HG02763 (cell line): ENCODE measurements around the gene ERP44.
"Not testable (repeated sequence)": the region's sequence is repeated elsewhere in the genome, so short reads cannot be mapped to it uniquely, and the experiment has no call there.

ENCODE experiments used
- ATAC-seq: cut with Tn5 transposase; IDR thresholded peaks from one replicate; pipeline ENCODE4 v1.9.1; 2021; ENCODE audit warnings: mild to moderate bottlenecking, moderate library complexity; ENCODE audit not compliant: unreplicated experiment

The ERP44 gene

GRCh38 chr9:100098887-100099721 lies at the start of gene ERP44, which contains the start of gene INVS:
Gene ERP44, minus strand, starts transcription at chr9:100099000. Its CDS starts 160 bp downstream, at chr9:100098840.
Gene INVS, plus strand, starts transcription at chr9:100099243. Its CDS starts 5,279 bp downstream, at chr9:100104522.
- peak; percentile 99 for ATAC-seq

- not testable (repeated sequence) for ATAC-seq
These were observed 47.2 kb upstream of the ERP44 start for GRCh38 chr9:100145976-100146375.

GRCh38 chr9:100145167-100145934 lies 46.6 kb upstream of the ERP44 start:
- ATAC-seq, result not testable (repeated sequence)

GRCh38 chr9:100141862-100142261 lies 43.1 kb upstream of the ERP44 start:
- not testable (repeated sequence) for ATAC-seq

GRCh38 chr9:100140303-100140702 lies 41.5 kb upstream of the ERP44 start:
- ATAC-seq, result not testable (repeated sequence)

- not testable (repeated sequence) for ATAC-seq
These were observed 38.0 kb upstream of the ERP44 start for GRCh38 chr9:100136799-100137198.

GRCh38 chr9:100134731-100135130 lies 35.9 kb upstream of the ERP44 start:
- ATAC-seq, result no peak

GRCh38 chr9:100131875-100132430 lies 33.2 kb upstream of the ERP44 start:
- no peak for ATAC-seq

GRCh38 chr9:100131216-100131615 lies 32.4 kb upstream of the ERP44 start:
- ATAC-seq, result no peak

GRCh38 chr9:100129772-100130171 lies 31.0 kb upstream of the ERP44 start:
- no peak for ATAC-seq

- ATAC-seq, result no peak
These were observed 27.6 kb upstream of the ERP44 start for GRCh38 chr9:100126423-100126822.

GRCh38 chr9:100125910-100126309 lies 27.1 kb upstream of the ERP44 start:
- ATAC-seq, result no peak

GRCh38 chr9:100125236-100125635 lies 26.4 kb upstream of the ERP44 start:
- no peak for ATAC-seq

- ATAC-seq, result no peak
These were observed 21.5 kb upstream of the ERP44 start for GRCh38 chr9:100120286-100120685.

- no peak for ATAC-seq
These were observed 18.5 kb upstream of the ERP44 start for GRCh38 chr9:100117316-100117715.

- no peak for ATAC-seq
These were observed 14.0 kb upstream of the ERP44 start for GRCh38 chr9:100112677-100113336.

- no peak for ATAC-seq
These were observed 12.4 kb upstream of the ERP44 start for GRCh38 chr9:100111235-100111634.

GRCh38 chr9:100108559-100108958 lies 9.8 kb upstream of the ERP44 start:
- ATAC-seq, result no peak

GRCh38 chr9:100106616-100107015 lies 7.8 kb upstream of the ERP44 start:
- no peak for ATAC-seq

GRCh38 chr9:100105861-100106260 lies 7.1 kb upstream of the ERP44 start:
- ATAC-seq, result no peak

- no peak for ATAC-seq
These were observed 5.5 kb upstream of the ERP44 start for GRCh38 chr9:100104314-100104713.
